Activated T-cell treated with anti-CD3 and anti-CD28 coated beads, Interleukin-2, amount 50 U/mL, for 72 hours (primary cell): ENCODE results near the gene MTCH1. TPM values are rescaled to one million over a fixed set of nuclear protein-coding genes. Genes with fewer than 3 reads are reported as not detected.
"Not testable (repeated sequence)": the region's sequence is repeated elsewhere in the genome, so short reads cannot be mapped to it uniquely, and the experiment has no call there.

Source experiments
- ATAC-seq, 2 donors: fragments of 150-1000 bp; cut with Tn5 transposase; replicated peaks in 1 of 2; 2 replicates each; pipeline ENCODE4 v1.10.0; 2021; ENCODE audit warnings: moderate library complexity in 2 of 2, mild to moderate bottlenecking in 1 of 2
- DNase-seq, 2 donors: peaks; one replicate each; pipeline ENCODE4 v3.0.0; 2021 to 2022; ENCODE audit warnings: mixed read lengths in 1 of 2
- H3K27ac Mint-ChIP-seq: one replicate; pipeline ENCODE4 v1.8.0; 2022; ENCODE audit warnings: mild to moderate bottlenecking, moderate library complexity, mixed read lengths
- H3K27me3 Mint-ChIP-seq: one replicate; pipeline ENCODE4 v1.8.0; 2022; ENCODE audit warnings: low read depth, mixed read lengths
- H3K36me3 Mint-ChIP-seq, 2 donors: one replicate each; pipeline ENCODE4 v1.8.0; 2022; ENCODE audit warnings: mixed read lengths in 2 of 2, mild to moderate bottlenecking in 1 of 2; ENCODE audit not compliant: insufficient read depth in 2 of 2
- H3K4me1 Mint-ChIP-seq: one replicate; pipeline ENCODE4 v1.8.0; 2022; ENCODE audit warnings: low read depth, mixed read lengths
- H3K4me3 Mint-ChIP-seq, 2 donors: one replicate each; pipeline ENCODE4 v1.8.0; 2022; ENCODE audit warnings: mild to moderate bottlenecking in 2 of 2, mixed read lengths in 2 of 2, moderate library complexity in 2 of 2
- H3K9me3 Mint-ChIP-seq, 2 donors: one replicate each; pipeline ENCODE4 v1.8.0; 2022; ENCODE audit warnings: mixed read lengths in 2 of 2
- total RNA-seq, 2 donors: library from RNA; stranded (reverse); gene quantifications; one replicate each; pipeline ENCODE4 v1.2.3, GENCODE V29; 2022

MTCH1 gene
- total RNA-seq, 2 donors from 2014 or later: 116 to 149 TPM

- H3K27ac Mint-ChIP-seq: no peak overlapping the region
- no peak overlapping the region for H3K4me3 Mint-ChIP-seq
- peaks cover 11% of the 10 kb centered on the region for H3K4me1 Mint-ChIP-seq
- no peaks in the 10 kb centered on the region for H3K9me3 Mint-ChIP-seq
- DNase-seq (no peak), ATAC-seq (no peak)
- no peaks in the 10 kb centered on the region for H3K27me3 Mint-ChIP-seq
- H3K36me3 Mint-ChIP-seq: no peaks in the 10 kb centered on the region
These were observed 46.0 kb downstream of the MTCH1 start for GRCh38 chr6:36940027-36940426.

- H3K9me3 Mint-ChIP-seq, H3K4me3 Mint-ChIP-seq, H3K4me1 Mint-ChIP-seq, H3K27me3 Mint-ChIP-seq, H3K36me3 Mint-ChIP-seq, ATAC-seq, DNase-seq, H3K27ac Mint-ChIP-seq: not testable (repeated sequence)
These were observed 47.0 kb downstream of the MTCH1 start for GRCh38 chr6:36939005-36939404.

- H3K9me3 Mint-ChIP-seq: no peaks in the 10 kb centered on the region
- no peak overlapping the region for H3K27ac Mint-ChIP-seq
- peaks cover 5% of the 10 kb centered on the region for H3K4me1 Mint-ChIP-seq
- DNase-seq: no peak
- H3K36me3 Mint-ChIP-seq: no peaks in the 10 kb centered on the region
- H3K4me3 Mint-ChIP-seq: no peak overlapping the region
- no peaks in the 10 kb centered on the region for H3K27me3 Mint-ChIP-seq
- ATAC-seq: no peak
These were observed 47.5 kb downstream of the MTCH1 start for GRCh38 chr6:36938536-36938935.

GRCh38 chr6:36937896-36938295, 48.1 kb downstream of the MTCH1 start:
- Mint-ChIP-seq H3K36me3 (no peaks in the 10 kb centered on the region), H3K4me3 (no peak overlapping the region), H3K9me3 (no peaks in the 10 kb centered on the region), H3K4me1 (no peaks in the 10 kb centered on the region), H3K27me3 (no peaks in the 10 kb centered on the region), H3K27ac (no peak overlapping the region)
- DNase-seq (no peak), ATAC-seq (no peak)

- no peak overlapping the region for H3K27ac Mint-ChIP-seq
- no peaks in the 10 kb centered on the region for H3K27me3 Mint-ChIP-seq
- H3K9me3 Mint-ChIP-seq: no peaks in the 10 kb centered on the region
- H3K4me1 Mint-ChIP-seq: no peaks in the 10 kb centered on the region
- H3K4me3 Mint-ChIP-seq: no peak overlapping the region
- no peaks in the 10 kb centered on the region for H3K36me3 Mint-ChIP-seq
- ATAC-seq (no peak), DNase-seq (no peak)
These were observed 49.2 kb downstream of the MTCH1 start for GRCh38 chr6:36936824-36937223.

- H3K4me1 Mint-ChIP-seq: no peaks in the 10 kb centered on the region
These were observed 51.1 kb downstream of the MTCH1 start for GRCh38 chr6:36934901-36935300.

GRCh38 chr6:36933519-36933918, 52.5 kb downstream of the MTCH1 start:
- no peaks in the 10 kb centered on the region for H3K36me3 Mint-ChIP-seq
- ATAC-seq (no peak), DNase-seq (no peak)
- H3K27me3 Mint-ChIP-seq: no peaks in the 10 kb centered on the region
- H3K9me3 Mint-ChIP-seq: no peaks in the 10 kb centered on the region
- H3K27ac Mint-ChIP-seq: no peak overlapping the region
- no peak overlapping the region for H3K4me3 Mint-ChIP-seq
- no peaks in the 10 kb centered on the region for H3K4me1 Mint-ChIP-seq

More at GRCh38 chr6:36934901-36935300, 51.1 kb downstream of the MTCH1 start:
- Mint-ChIP-seq H3K36me3 (no peaks in the 10 kb centered on the region), H3K27me3 (no peaks in the 10 kb centered on the region), H3K9me3 (no peaks in the 10 kb centered on the region), H3K4me3 (no peak overlapping the region), H3K27ac (no peak overlapping the region)
- ATAC-seq: no peak
- no peak for DNase-seq

- H3K9me3 Mint-ChIP-seq: no peaks in the 10 kb centered on the region
- no peaks in the 10 kb centered on the region for H3K27me3 Mint-ChIP-seq
- H3K4me1 Mint-ChIP-seq: no peaks in the 10 kb centered on the region
- no peak overlapping the region for H3K4me3 Mint-ChIP-seq
- DNase-seq (no peak), ATAC-seq (no peak)
- H3K27ac Mint-ChIP-seq: no peak overlapping the region
- no peaks in the 10 kb centered on the region for H3K36me3 Mint-ChIP-seq
These were observed 52.9 kb downstream of the MTCH1 start for GRCh38 chr6:36933102-36933501.

GRCh38 chr6:36930483-36930882, 55.5 kb downstream of the MTCH1 start:
- peaks cover 0 to 2% of the 10 kb centered on the region in 2 donors for H3K9me3 Mint-ChIP-seq
- DNase-seq: no peak
- no peaks in the 10 kb centered on the region for H3K27me3 Mint-ChIP-seq
- no peak for ATAC-seq
- no peak overlapping the region for H3K27ac Mint-ChIP-seq
- peaks cover 21% of the 10 kb centered on the region for H3K4me1 Mint-ChIP-seq
- peaks cover 2% of the 10 kb centered on the region in 2 donors for H3K36me3 Mint-ChIP-seq
- H3K4me3 Mint-ChIP-seq: no peak overlapping the region

- peaks cover 30% of the 10 kb centered on the region for H3K4me1 Mint-ChIP-seq
- peaks cover 4 to 5% of the 10 kb centered on the region in 2 donors for H3K36me3 Mint-ChIP-seq
- peaks cover 0 to 2% of the 10 kb centered on the region in 2 donors for H3K9me3 Mint-ChIP-seq
- H3K4me3 Mint-ChIP-seq: no peak overlapping the region
- no peak overlapping the region for H3K27ac Mint-ChIP-seq
- DNase-seq (no peak), ATAC-seq (no peak)
- no peaks in the 10 kb centered on the region for H3K27me3 Mint-ChIP-seq
These were observed 56.4 kb downstream of the MTCH1 start for GRCh38 chr6:36929607-36930006.

GRCh38 chr6:36929152-36929551, 56.8 kb downstream of the MTCH1 start:
- DNase-seq (no peak), ATAC-seq (no peak)
- peaks cover 35% of the 10 kb centered on the region for H3K4me1 Mint-ChIP-seq
- no peak overlapping the region for H3K27ac Mint-ChIP-seq
- peaks cover 0 to 2% of the 10 kb centered on the region in 2 donors for H3K9me3 Mint-ChIP-seq
- peaks cover 4 to 10% of the 10 kb centered on the region in 2 donors for H3K36me3 Mint-ChIP-seq
- no peak overlapping the region for H3K4me3 Mint-ChIP-seq
- no peaks in the 10 kb centered on the region for H3K27me3 Mint-ChIP-seq

GRCh38 chr6:36928547-36928918, 57.5 kb downstream of the MTCH1 start:
- H3K27ac Mint-ChIP-seq: no peak overlapping the region
- DNase-seq: no peak
- H3K4me3 Mint-ChIP-seq: no peak overlapping the region

GRCh38 chr6:36927691-36928546, 58.1 kb downstream of the MTCH1 start:
- H3K27me3 Mint-ChIP-seq: no peaks in the 10 kb centered on the region
- H3K4me1 Mint-ChIP-seq: peaks cover 47% of the 10 kb centered on the region
- ATAC-seq (no peak), DNase-seq (no peak)
- H3K4me3 Mint-ChIP-seq: no peak overlapping the region
- H3K36me3 Mint-ChIP-seq: peaks cover 4 to 13% of the 10 kb centered on the region in 2 donors
- peaks cover 0 to 2% of the 10 kb centered on the region in 2 donors for H3K9me3 Mint-ChIP-seq
- no peak overlapping the region for H3K27ac Mint-ChIP-seq

More at GRCh38 chr6:36928547-36928918, 57.5 kb downstream of the MTCH1 start:
- Mint-ChIP-seq H3K36me3 (peaks cover 4 to 12% of the 10 kb centered on the region in 2 donors), H3K4me1 (peaks cover 41% of the 10 kb centered on the region), H3K27me3 (no peaks in the 10 kb centered on the region), H3K9me3 (peaks cover 0 to 2% of the 10 kb centered on the region in 2 donors)
- no peak for ATAC-seq
